Measurements from ENCODE around the gene TP63. TPM values are rescaled to one million over a fixed set of nuclear protein-coding genes. Genes with fewer than 3 reads are reported as not detected.
"Not testable (repeated sequence)": the region's sequence is repeated elsewhere in the genome, so short reads cannot be mapped to it uniquely, and the experiment has no call there.

TP63 gene
- total RNA-seq: 0.05 TPM

GRCh38 chr3:189631373-189631408 lies at the start of gene TP63:
TP63 (plus strand) TSS chr3:189631389; CDS start chr3:189631516, 127 bp downstream.
- DNase-seq (ENCODE audit: low spot score) (no peak), ATAC-seq (no peak)

DNA sequence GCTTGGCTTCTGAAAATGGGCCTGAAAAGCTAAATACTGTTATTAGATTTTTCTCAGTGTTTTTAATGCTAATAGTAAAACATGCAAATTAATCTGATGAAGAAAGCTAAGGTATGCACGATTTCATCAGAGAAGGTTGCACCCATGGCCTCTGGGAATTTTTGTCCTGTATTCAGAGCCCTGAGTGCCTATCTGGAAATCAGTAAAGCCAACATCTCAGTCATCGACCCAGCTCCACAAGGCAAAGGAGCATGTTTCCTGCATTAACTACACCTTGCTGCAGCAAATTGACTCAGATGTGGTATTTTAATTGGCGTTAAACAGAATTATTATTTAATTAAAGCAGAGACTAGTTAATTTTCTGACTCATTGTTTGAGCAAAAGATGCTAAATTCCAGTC lies 49.0 kb upstream of the TP63 start:
- ATAC-seq: no peak
- no peak for DNase-seq (ENCODE audit: low spot score)

DNA sequence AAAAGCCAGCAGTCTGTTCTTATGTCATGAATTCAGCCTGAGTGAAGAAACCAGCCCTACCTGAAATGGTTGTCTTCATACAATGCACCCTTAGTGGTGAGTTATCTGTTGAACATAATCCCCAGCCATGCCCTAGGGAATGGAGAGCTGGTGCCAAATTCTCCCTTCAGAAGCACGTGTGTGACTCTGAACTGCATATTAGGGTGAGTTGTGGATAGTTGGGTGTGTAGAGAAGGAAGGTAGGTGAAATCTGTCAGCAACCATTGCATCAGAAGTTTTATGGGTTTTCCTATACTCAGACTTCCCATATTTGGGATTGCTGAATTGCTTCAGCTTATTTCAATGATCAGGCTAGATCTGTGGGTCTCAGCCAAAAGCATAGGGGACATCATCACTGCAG lies 46.5 kb upstream of the TP63 start:
- DNase-seq (ENCODE audit: low spot score): no peak
- no peak for ATAC-seq

DNA sequence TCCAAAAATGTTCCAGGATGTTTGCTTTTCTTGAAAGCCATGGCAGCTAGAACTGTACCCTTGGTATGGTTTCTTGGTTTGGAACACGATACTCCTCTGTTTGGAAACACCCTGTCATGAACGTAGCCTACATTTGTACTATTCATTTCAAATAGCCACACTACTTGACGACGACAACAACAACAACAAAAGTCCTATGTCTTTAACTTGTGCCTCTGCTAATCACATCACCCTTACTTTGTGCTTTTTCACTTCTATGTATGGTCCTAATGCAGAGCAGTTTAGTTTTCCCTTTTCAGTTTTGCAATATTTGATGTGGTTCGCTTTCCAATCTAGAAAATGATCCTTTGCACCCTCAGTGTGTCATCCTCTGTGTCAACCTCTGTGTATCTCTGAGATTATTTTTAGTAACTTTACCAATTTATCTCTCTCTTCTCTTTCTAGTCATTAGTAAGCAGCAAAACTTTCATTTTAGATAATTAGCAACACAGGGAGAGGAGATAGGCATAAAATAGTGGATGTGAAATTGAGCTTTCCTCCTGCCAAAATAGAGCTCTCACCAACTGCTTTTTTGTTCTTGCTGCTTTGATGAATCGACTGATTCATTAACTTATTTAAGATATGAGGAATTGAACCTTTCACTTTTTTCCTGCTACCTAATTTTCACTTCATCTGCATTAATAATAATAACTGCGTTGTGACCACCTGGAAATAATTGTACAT lies 44.1 kb upstream of the TP63 start:
- ATAC-seq (peak; percentile 92), DNase-seq (ENCODE audit: low spot score) (no peak)

- no peak for DNase-seq (ENCODE audit: low spot score)
- no peak for ATAC-seq
Measured at GRCh38 chr3:189587664-189588040, 43.5 kb upstream of the TP63 start.

GRCh38 chr3:189588070-189588469 lies 43.1 kb upstream of the TP63 start:
- DNase-seq (ENCODE audit: low spot score): no peak
- ATAC-seq: no peak

DNA sequence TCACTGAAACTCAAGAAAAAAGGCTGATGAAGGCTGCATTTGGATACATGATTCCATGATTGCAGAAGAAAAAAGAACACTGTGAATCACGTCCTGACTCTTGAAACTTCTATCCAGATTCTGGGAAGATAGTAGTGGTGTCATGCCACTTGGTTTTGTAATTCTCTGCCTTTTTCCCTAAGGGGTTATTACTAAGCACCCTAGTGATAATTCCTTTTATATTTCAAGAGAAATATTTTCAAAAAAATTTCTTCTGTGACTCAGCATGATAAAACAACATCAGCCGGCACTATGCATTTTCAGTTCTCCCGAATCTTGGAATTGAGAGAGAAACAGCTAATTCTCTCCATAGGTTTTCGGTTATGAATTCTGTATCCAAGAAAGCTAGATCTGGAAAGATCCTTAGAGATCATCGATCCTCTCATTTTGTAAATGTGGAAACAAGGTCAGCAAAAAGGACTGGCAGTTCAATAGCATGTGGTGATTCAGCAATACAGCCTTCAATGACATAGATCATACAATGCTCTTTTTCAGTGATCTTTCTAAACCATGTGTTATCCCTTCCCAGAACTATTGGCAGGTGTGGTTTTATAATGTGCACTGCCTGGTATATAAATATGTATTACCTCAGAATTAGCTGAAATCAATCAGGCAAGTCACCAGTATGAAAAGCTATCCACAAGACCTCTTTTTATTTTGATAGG lies 42.6 kb upstream of the TP63 start:
- no peak for ATAC-seq
- DNase-seq (ENCODE audit: low spot score): no peak

- ATAC-seq (peak; percentile 21), DNase-seq (ENCODE audit: low spot score) (no peak)
Measured at GRCh38 chr3:189589179-189589569, 42.0 kb upstream of the TP63 start.

DNA sequence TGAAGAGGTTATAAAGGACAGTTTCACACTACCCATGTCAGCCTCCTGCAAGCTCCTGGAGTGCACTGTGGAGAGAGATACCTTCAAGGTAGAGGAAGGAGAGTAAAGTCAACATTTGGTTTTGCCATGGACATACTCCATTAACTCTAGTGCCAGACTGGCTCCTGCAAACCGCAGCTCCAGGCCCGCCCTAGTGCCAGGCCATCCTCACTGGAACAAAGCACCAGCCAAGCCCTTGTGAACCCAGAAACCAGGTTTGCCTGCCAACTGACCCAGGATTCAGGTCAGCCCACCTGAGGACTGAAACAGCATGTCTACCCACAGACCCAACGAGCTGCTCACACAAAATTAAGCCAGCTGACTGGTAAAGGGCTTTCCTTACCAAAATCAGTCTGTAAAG lies 41.0 kb upstream of the TP63 start:
- ATAC-seq: peak; percentile 24
- DNase-seq (ENCODE audit: low spot score): no peak

- DNase-seq (ENCODE audit: low spot score) (no peak), ATAC-seq (no peak)
Measured at GRCh38 chr3:189593581-189593980, 37.6 kb upstream of the TP63 start.

GRCh38 chr3:189596078-189596979 lies 34.9 kb upstream of the TP63 start:
- ATAC-seq; DNase-seq (ENCODE audit: low spot score): not testable (repeated sequence)

DNA sequence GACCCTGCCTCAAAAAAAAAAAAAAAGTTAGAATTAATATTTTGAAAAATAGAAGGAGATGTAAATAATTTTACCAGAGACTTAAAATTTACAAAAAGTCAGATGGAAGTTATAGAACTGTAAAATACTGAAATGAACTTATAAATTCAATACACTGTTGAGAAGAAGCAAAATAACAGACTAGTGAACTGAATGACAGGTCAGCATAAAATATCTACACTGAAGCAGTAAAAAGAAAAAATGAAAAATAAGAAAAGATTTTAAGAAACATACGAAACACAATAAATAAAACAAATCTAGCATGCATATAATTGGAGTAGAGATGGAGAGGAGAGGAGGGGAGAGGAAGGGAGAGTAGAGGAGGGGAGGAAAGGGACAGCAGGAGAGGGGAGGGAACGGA lies 33.3 kb upstream of the TP63 start:
- DNase-seq (ENCODE audit: low spot score) (no peak), ATAC-seq (no peak)

- peak; percentile 51 for ATAC-seq
- DNase-seq (ENCODE audit: low spot score): no peak
Measured at GRCh38 chr3:189598530-189599225, 32.5 kb upstream of the TP63 start.

- ATAC-seq (no peak), DNase-seq (ENCODE audit: low spot score) (no peak)
Measured at GRCh38 chr3:189602471-189602870, 28.7 kb upstream of the TP63 start.

DNA sequence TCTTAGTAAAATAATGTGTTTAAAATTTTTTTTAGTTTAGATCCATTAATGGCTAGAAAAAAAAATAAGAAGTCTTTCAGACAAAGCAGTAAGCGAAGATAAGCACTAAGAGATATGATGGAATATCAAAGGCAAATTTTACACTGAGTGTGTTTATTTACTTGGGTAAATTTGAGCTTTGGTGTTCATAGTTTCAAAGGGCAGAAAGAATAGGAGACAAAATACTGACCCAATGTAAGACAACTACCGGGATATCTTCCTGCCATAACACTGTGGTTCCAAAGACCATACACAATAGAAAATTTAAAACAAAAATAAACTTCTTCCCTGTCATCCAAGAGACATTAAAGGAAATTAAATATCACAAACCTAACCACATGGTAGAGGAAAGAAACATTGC lies 25.5 kb upstream of the TP63 start:
- no peak for DNase-seq (ENCODE audit: low spot score)
- peak; percentile 52 for ATAC-seq

- ATAC-seq (no peak), DNase-seq (ENCODE audit: low spot score) (no peak)
Measured at GRCh38 chr3:189606774-189607173, 24.4 kb upstream of the TP63 start.

DNA sequence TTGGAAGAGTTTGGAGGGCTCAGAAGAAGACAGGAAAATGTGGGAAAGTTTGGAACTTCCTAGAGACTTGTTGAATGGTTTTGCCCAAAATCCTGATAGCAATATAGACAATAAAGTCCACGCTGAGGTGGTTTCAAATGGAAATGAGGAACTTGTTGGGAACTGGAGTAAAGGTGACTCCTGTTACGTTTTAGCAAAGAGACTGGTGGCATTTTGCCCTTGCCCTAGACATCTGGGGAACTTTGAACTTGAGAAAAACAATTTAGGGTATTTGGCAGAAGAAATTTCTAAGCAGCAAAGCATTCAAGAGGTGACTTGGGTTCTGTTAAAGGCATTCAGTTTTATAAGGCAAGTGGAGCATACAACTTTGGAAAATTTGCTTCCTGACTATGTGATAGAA lies 18.5 kb upstream of the TP63 start:
- peak; percentile 47 for ATAC-seq
- DNase-seq (ENCODE audit: low spot score): not testable (repeated sequence)

GRCh38 chr3:189613122-189613521 lies 18.1 kb upstream of the TP63 start:
- no peak for DNase-seq (ENCODE audit: low spot score)
- ATAC-seq: peak; percentile 21

DNA sequence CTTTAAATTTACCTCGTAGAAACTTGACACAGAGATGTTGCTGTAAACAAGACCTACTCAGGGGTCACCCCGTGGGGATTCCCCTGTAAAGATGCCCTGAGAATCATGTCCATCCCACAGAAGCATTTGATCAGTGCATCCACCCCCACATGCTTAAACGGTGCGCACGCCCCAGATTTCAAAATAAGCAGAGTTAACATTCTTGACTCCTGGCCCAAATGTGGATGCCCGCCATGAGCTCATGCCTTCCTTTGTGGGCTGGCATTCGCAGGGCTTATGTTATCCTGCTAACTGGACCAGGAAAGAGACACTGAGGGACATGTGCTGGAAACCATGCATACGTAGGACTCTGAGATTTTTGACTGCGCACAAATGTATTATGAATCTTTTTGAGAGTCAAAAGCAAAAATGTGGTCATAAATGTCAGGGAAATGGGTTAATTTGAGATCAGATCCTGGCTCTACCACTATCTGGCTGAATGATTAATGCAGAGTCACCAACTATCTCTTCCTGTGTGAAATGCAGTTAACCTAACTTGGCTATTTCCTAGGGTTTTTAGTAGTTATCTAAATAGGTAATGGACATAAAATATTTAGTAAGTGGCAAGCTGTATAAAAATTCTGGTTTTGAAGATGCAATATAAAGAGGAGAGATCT lies 9.1 kb upstream of the TP63 start:
- ATAC-seq: peak; percentile 31
- DNase-seq (ENCODE audit: low spot score): no peak

DNA sequence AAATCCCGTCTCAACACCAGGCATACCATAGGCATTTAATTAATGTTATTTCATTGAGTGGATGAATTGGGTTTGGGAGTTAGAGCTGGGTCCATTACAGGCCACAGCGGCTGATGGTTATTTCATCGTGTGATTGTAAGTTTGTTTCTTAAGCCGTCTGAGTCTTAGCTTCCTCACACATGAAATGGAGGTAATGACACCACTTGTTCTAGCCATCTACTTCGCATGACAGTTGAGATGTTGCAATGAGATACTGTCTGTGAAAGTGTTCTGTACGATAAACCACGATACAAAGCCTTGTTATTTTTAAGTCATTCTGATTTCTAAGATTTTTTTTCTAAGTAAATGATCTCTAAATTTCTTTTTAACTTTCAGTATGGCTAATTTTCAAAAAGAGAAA lies 8.6 kb upstream of the TP63 start:
- ATAC-seq (no peak), DNase-seq (ENCODE audit: low spot score) (no peak)

DNA sequence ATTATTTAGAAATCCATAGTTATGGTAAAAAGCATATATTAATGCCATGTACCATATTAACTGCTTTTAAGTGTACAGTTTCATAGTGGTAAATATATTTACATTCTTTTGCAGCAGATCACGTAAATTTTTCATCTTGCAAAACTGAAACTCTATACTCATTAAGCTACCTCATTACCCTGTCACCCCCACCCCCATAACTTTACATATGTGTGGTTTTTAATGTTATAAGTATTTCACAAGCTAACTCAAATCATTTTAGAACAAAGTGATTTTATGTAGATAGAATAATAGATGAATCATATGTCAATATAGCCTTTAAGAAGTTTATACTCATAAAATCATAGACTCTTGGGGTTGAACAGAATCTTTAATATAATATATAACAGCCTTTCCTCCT lies 7.1 kb upstream of the TP63 start:
- no peak for ATAC-seq
- no peak for DNase-seq (ENCODE audit: low spot score)
